Ishikawa (cell line): ENCODE measurements around the gene PRKCE.

Experiments used
- CEBPB ChIP-seq: IDR thresholded peaks from 2 replicates; pipeline ENCODE4 v1.6.1; 2012
- EGR1 ChIP-seq: IDR thresholded peaks from 2 replicates; pipeline ENCODE4 v1.6.1; 2012
- EP300 ChIP-seq: IDR thresholded peaks from 2 replicates; pipeline ENCODE4 v1.6.1; 2012; ENCODE audit warnings: borderline replicate concordance
- FOXM1 ChIP-seq: IDR thresholded peaks from 2 replicates; pipeline ENCODE4 v1.6.1; 2012; ENCODE audit warnings: low read depth, borderline replicate concordance
- MAX ChIP-seq: IDR thresholded peaks from 2 replicates; pipeline ENCODE4 v1.6.1; 2012
- RAD21 ChIP-seq: IDR thresholded peaks from 2 replicates; pipeline ENCODE4 v1.6.1; 2012; ENCODE audit warnings: low read depth
- REST ChIP-seq: IDR thresholded peaks from 2 replicates; pipeline ENCODE4 v1.6.1; 2012; ENCODE audit warnings: low read depth, mild to moderate bottlenecking
- TAF1 ChIP-seq: IDR thresholded peaks from 2 replicates; pipeline ENCODE4 v1.6.1; 2012; ENCODE audit warnings: low read depth, mild to moderate bottlenecking
- USF1 ChIP-seq: IDR thresholded peaks from 2 replicates; pipeline ENCODE4 v1.6.1; 2012
- YY1 ChIP-seq: IDR thresholded peaks from 2 replicates; pipeline ENCODE4 v1.6.1; 2012; ENCODE audit warnings: low read depth

- TF ChIP-seq EP300: no peak
- TF ChIP-seq CEBPB: no peak
- no peak for TF ChIP-seq YY1
- no peak for TF ChIP-seq MAX
- TF ChIP-seq RAD21: no peak
- TF ChIP-seq TAF1: no peak
- no peak for TF ChIP-seq REST
- TF ChIP-seq USF1: no peak
- no peak for TF ChIP-seq EGR1
- TF ChIP-seq FOXM1: no peak
Observed at GRCh38 chr2:45953376-45954027, 302.0 kb downstream of the PRKCE start.
